ENCODE data around the gene SUSD6. TPM values are rescaled to one million over a fixed set of nuclear protein-coding genes. Genes with fewer than 3 reads are reported as not detected.

Gene SUSD6
- total RNA-seq, 1 experiment from 2014 or later: 24.1 TPM

DNA sequence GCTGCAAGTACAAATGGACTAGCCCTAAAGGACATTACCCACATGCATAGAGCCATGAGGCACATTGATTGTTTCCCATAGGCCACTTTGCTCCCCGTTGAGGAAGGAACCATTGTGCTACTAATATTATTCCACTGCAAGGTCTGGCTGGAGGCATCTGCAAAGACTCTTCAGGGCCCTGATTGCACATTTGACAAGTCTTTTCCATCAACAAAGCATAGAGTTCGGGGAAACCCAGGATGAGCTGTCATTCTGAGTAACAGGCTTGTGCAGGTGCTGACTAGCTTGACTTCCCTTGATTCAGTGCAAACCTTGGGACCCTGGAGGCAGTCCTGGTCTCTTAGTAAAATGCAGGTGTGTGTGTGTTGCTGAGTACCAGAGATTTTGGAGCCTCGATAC lies 73.8 kb downstream of the SUSD6 start:
- Histone ChIP-seq H3K4me2 (no peak overlapping the region), H3K27ac (no peak overlapping the region), H3K4me1 (replicated peaks; ENCODE audit: insufficient read depth) (no peaks in the 10 kb centered on the region), H3K9me2 (ENCODE audit: insufficient read depth) (no peaks in the 10 kb centered on the region), H3K4me3 (no peak overlapping the region), H3K79me2 (ENCODE audit: low read depth) (no peaks in the 10 kb centered on the region), H4K20me1 (ENCODE audit: insufficient read depth) (no peaks in the 10 kb centered on the region), H2AFZ (no peak overlapping the region), H3K36me3 (ENCODE audit: low read depth) (no peaks in the 10 kb centered on the region), H3K9me3 (ENCODE audit: insufficient read depth, low read depth) (no peaks in the 10 kb centered on the region; the same call in 1 of the 2 replicates), H3K27me3 (ENCODE audit: insufficient read depth, low read depth) (no peaks in the 10 kb centered on the region), H3F3A (ENCODE audit: insufficient read depth, low read depth) (no peaks in the 10 kb centered on the region)
- no peak for DNase-seq
- BruUV-seq (replicated peaks): no TSS peak
- TF ChIP-seq, protein P1, sequence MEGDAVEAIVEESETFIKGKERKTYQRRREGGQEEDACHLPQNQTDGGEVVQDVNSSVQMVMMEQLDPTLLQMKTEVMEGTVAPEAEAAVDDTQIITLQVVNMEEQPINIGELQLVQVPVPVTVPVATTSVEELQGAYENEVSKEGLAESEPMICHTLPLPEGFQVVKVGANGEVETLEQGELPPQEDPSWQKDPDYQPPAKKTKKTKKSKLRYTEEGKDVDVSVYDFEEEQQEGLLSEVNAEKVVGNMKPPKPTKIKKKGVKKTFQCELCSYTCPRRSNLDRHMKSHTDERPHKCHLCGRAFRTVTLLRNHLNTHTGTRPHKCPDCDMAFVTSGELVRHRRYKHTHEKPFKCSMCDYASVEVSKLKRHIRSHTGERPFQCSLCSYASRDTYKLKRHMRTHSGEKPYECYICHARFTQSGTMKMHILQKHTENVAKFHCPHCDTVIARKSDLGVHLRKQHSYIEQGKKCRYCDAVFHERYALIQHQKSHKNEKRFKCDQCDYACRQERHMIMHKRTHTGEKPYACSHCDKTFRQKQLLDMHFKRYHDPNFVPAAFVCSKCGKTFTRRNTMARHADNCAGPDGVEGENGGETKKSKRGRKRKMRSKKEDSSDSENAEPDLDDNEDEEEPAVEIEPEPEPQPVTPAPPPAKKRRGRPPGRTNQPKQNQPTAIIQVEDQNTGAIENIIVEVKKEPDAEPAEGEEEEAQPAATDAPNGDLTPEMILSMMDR (conservative IDR thresholded peaks at IDR 0.05): no peak
- TF ChIP-seq EZH2 (IDR thresholded peaks at IDR 0.05; ENCODE audit: low read depth): no peak
- POLR2A ChIA-PET (ENCODE audit: unreplicated experiment): no interaction called here
- intact Hi-C loops (cut with micrococcal nuclease; ENCODE audit: unreplicated experiment): no loop called here
- CTCF ChIA-PET: no interaction called here

DNA sequence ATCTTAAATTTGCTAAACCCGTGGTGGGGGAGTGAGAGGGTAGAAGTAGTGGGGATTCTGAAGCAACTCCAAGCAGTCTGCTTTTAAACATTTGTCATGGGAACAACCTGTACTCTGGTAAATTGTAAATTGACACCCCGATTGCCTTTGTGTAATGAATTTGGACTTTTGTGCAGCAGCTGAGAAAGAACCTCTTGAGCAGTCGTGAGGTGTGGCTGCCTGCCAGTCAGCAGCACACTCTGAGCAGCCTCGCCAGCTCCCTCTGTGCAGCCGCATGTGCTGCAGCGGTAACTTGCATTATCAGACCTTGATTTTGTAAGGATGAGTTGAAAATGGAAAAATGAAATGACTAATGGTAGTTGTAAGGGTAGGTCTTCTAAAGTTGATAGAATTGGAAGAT lies 74.3 kb downstream of the SUSD6 start:
- no peak for DNase-seq
- Histone ChIP-seq H3K27me3 (ENCODE audit: insufficient read depth, low read depth) (no peaks in the 10 kb centered on the region), H3K79me2 (ENCODE audit: low read depth) (no peaks in the 10 kb centered on the region), H3K27ac (no peak overlapping the region), H2AFZ (no peak overlapping the region), H4K20me1 (ENCODE audit: insufficient read depth) (no peaks in the 10 kb centered on the region), H3K9me3 (ENCODE audit: insufficient read depth, low read depth) (no peaks in the 10 kb centered on the region; the same call in 1 of the 2 replicates), H3K4me2 (no peak overlapping the region), H3K4me3 (no peak overlapping the region), H3K9me2 (ENCODE audit: insufficient read depth) (no peaks in the 10 kb centered on the region), H3K36me3 (ENCODE audit: low read depth) (no peaks in the 10 kb centered on the region), H3F3A (ENCODE audit: insufficient read depth, low read depth) (no peaks in the 10 kb centered on the region), H3K4me1 (replicated peaks; ENCODE audit: insufficient read depth) (no peaks in the 10 kb centered on the region)
- no TSS peak for BruUV-seq (replicated peaks)
- CTCF ChIA-PET: no interaction called here
- intact Hi-C loops (cut with micrococcal nuclease; ENCODE audit: unreplicated experiment): no loop called here
- POLR2A ChIA-PET (ENCODE audit: unreplicated experiment): no interaction called here
- TF ChIP-seq EZH2 (IDR thresholded peaks at IDR 0.05; ENCODE audit: low read depth): no peak
- TF ChIP-seq, protein P1 (conservative IDR thresholded peaks at IDR 0.05): no peak

DNA sequence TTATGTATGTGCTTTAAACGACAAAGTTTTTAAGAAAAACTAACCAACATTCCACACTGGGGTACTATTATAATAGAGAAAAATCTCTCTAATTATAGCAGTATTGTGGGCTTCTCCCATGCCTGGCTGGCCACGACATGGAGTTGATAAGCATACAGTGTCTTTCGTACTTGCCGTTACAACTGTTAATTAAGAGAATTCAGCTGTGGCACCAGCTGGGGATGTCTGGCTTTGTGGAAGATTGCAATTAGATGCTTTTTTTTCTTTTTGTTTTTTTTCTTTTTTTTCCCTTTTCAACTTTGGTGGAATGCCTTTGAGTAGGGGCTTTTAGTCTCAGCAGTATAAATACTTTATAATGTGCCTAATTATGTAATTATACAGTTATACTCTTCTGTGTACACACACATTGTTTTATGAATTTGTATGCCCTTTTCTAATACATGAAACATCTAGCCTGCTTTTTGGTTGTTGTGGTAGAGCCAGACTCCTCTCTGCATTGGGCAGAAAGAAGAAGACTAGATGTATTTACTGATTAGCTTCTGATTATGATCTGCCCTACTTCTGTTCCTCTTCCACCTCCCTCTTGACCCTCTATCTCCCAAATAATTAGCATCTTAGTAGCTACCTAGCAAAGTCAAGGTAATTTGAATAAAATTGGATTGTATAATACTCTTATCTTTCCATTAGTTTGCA lies 76.4 kb downstream of the SUSD6 start:
- CTCF ChIA-PET: no interaction called here
- DNase-seq: no peak
- H3K4me2 ChIP-seq: no peak overlapping the region
- POLR2A ChIA-PET (ENCODE audit: unreplicated experiment): no interaction called here
- intact Hi-C loops (cut with micrococcal nuclease; ENCODE audit: unreplicated experiment): no loop called here
- H3K4me1 ChIP-seq (replicated peaks; ENCODE audit: insufficient read depth): no peaks in the 10 kb centered on the region
- no peaks in the 10 kb centered on the region for H3K79me2 ChIP-seq (ENCODE audit: low read depth)
- H3K27me3 ChIP-seq (ENCODE audit: insufficient read depth, low read depth): no peaks in the 10 kb centered on the region
- H3K27ac ChIP-seq: no peak overlapping the region
- no peaks in the 10 kb centered on the region for H4K20me1 ChIP-seq (ENCODE audit: insufficient read depth)
- no peaks in the 10 kb centered on the region; the same call in 1 of the 2 replicates for H3K9me3 ChIP-seq (ENCODE audit: insufficient read depth, low read depth)
- TF ChIP-seq, protein P1 (conservative IDR thresholded peaks at IDR 0.05): no peak
- TF ChIP-seq EZH2 (IDR thresholded peaks at IDR 0.05; ENCODE audit: low read depth): no peak
- H3F3A ChIP-seq (ENCODE audit: insufficient read depth, low read depth): no peaks in the 10 kb centered on the region
- BruUV-seq (replicated peaks): no TSS peak
- no peak overlapping the region for H2AFZ ChIP-seq
- H3K36me3 ChIP-seq (ENCODE audit: low read depth): no peaks in the 10 kb centered on the region
- no peaks in the 10 kb centered on the region for H3K9me2 ChIP-seq (ENCODE audit: insufficient read depth)
- no peak overlapping the region for H3K4me3 ChIP-seq

Measured in PC-9 (cell line).